DLD1 (cell line): Measurements from ENCODE around the gene HOXA11.

Experiments
- in situ Hi-C: cut with HindIII; loops from 2 replicates; pipeline ENCODE4 v1.10.0; 2017; ENCODE audit warnings: low sequenced_read_pairs

The HOXA11 gene

GRCh38 chr7:27185013-27185853 is at the start of gene HOXA11:
HOXA11 (minus strand) TSS chr7:27185232; CDS start chr7:27185144, 88 bp downstream.
- in situ Hi-C loops = no loop called here

DNA sequence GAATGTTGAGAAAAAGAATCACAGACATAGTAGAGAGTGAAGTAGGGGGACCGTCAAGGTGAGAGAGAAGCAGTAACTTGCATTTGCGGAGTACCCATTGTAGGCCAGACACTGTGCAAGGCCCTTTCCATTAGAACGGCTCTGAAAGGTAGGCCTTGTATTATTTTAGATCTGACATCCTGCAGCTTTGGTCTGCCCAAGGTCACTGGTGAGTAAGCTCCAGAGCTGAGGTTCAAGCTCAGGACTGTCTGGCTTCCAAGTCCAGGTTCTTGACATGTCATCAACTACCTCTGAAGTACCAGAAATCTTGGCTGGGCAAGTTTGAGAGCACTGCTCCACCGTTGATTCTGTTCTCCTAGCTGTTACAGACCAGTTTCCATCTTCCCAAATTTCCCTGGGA is 44.4 kb upstream of the HOXA11 start:
- in situ Hi-C loops = no loop called here

GRCh38 chr7:27224983-27225934 is 40.2 kb upstream of the HOXA11 start:
- in situ Hi-C loops = loop anchor here (25.0 kb wide), 3 partner anchors 312 to 787 kb away; no protein-coding TSS in a partner anchor

- in situ Hi-C loops = loop anchor here (25.0 kb wide), 3 partner anchors 313 to 788 kb away; no protein-coding TSS in a partner anchor
These were observed 39.0 kb upstream of the HOXA11 start for GRCh38 chr7:27223941-27224575.

GRCh38 chr7:27221201-27221797 is 36.3 kb upstream of the HOXA11 start:
- in situ Hi-C loops = loop anchor here (25.0 kb wide), 3 partner anchors 316 to 791 kb away; no protein-coding TSS in a partner anchor

GRCh38 chr7:27220440-27220955 is 35.5 kb upstream of the HOXA11 start:
- in situ Hi-C loops = loop anchor here (25.0 kb wide), 3 partner anchors 317 to 792 kb away; no protein-coding TSS in a partner anchor

- in situ Hi-C loops = loop anchor here (25.0 kb wide), 3 partner anchors 317 to 792 kb away; no protein-coding TSS in a partner anchor
These were observed 34.8 kb upstream of the HOXA11 start for GRCh38 chr7:27219821-27220220.

DNA sequence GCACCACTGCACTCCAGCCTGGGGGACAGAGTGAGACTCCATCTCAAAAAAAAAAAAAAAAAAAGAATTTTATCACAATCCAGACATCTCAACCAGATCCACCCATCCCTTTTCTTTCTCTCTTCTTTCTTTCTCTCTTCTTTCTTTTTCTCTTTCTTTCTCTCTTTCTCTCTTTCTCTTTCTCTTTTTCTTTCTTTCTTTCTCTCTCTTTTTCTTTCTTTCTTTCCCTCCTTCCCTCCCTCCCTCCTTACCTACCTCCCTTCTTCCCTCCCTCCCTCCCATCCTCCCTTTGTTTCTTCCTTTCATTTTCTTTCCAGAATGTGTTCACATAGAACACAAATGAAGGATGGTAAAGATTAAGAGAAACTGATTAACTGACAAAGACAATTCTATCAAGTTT is 32.9 kb upstream of the HOXA11 start:
- in situ Hi-C loops = loop anchor here (25.0 kb wide), 3 partner anchors 319 to 794 kb away; no protein-coding TSS in a partner anchor

DNA sequence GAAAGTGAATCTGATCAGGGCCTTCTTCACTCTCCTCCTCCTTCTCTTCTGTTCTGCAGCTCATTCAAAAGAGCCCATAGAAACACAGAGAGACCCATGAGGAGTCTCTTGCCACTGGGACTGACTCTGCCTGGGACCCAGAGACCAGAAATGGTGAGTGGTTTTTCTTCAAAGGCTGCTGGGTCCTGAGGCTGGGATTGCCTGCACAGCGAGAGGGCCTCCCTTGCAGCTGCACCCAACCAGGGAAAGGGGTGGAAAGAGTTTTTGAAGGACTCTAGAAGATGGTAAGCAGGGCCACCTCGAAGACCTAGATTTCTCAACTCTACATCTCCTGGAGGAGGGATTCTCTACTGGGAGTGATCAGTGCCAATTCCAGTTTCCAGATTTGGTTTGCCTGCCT is 30.3 kb upstream of the HOXA11 start:
- in situ Hi-C loops = loop anchor here (25.0 kb wide), 3 partner anchors 322 to 797 kb away; no protein-coding TSS in a partner anchor

DNA sequence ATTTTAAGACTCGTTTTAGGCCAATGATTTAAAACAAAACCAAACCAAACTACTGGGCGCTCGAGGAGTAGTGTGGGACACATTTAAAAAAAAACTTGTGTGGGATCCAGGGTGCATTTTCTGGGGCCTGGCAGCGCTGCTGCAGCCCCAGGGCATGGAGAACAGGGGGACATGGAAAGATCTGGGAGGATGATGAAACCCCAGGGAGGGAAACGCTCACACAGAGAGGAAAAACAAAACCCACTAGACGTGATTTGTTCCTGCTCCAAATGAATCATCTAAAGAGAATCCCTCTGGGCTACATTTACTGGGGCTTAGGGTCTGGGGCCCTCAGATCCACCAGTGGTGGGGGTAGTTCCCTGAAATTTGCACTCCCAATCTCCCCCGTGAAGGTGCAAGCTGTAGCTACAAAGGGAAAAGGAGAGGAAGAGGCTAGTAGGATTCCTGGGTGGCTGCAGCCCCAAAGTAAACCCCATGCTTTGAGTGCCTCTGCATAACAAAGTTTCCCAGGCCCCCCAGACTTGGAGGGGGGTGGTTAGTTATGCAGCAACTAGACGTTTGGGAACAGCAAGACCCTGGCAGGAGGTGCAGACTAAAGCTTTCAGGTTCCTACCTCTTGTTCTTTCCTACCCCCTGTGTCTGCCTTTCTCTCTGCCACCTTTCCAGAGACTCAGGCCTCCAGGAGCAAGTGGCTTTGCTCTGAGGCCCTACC is 29.4 kb upstream of the HOXA11 start:
- in situ Hi-C loops = loop anchor here (25.0 kb wide), 3 partner anchors 323 to 798 kb away; no protein-coding TSS in a partner anchor

- in situ Hi-C loops = loop anchor here (25.0 kb wide), 3 partner anchors 324 to 799 kb away; no protein-coding TSS in a partner anchor
These were observed 28.6 kb upstream of the HOXA11 start for GRCh38 chr7:27213433-27214238.

DNA sequence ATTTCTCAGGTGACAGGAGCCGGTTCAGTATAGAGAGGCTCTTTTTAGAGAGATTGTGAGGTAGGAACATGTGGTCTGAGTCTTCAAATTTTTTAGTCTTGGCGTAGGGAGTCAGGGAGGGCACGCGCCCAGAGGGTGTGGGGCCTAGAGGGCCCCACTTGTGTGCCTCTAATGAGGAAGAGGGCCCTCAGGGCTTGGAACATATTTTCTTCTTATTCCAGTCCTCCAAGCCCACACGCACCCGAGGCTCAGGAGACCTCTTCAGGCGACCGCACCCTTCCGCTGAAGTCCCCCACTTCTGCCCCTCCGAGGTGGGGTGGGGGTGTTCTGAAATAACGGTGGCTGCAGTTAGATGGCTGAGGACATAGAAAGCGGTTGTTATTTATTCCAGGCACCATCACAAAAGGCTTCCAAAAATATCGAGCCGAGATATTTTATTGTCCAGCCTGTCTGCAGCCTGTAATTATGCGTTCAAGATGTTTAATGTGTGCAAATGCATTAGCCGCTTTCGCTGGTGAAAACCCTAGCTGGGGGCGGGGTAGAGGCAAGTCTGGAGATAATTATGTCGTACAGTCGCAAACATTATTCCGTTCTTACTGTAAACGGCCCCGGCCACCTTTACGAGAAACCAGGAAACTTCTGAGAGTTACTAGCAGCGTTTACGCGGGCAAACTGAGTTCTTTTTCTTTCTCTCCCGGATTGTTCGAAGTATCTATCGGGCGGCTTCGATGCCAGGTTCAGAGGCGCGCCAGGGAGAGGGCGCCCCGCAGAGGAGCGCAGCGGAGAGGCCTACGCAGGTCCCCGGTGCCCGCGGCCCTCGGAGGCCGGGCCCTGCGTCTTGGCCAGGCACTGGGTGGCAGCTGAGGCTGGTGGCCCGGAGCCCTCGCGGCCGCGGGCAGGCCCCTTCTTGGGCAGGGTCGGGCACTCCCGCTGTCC is 27.7 kb upstream of the HOXA11 start:
- in situ Hi-C loops = loop anchor here (25.0 kb wide), 3 partner anchors 325 to 800 kb away; no protein-coding TSS in a partner anchor

GRCh38 chr7:27211764-27212204 is 26.8 kb upstream of the HOXA11 start:
- in situ Hi-C loops = loop anchor here (25.0 kb wide), 3 partner anchors 326 to 801 kb away; no protein-coding TSS in a partner anchor

DNA sequence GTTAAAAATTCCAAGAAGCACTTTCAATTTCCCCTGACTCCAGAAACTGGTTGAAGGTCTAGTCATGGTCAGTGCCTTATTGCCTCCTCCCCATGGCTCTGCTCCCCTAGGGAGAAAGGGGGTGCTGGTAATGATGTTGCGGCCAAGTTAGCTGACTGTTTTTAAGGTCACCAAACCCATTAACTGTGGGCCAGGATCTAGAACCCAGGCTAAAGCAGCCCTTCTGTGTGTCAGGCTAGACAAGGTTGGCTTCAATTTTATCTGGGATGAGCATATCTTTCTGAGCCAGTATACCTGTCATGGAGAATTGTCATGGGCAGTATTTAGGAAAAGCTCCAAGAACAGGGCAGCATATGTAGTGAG is 26.0 kb upstream of the HOXA11 start:
- in situ Hi-C loops = loop anchor here (25.0 kb wide), 3 partner anchors 326 to 801 kb away; no protein-coding TSS in a partner anchor

- in situ Hi-C loops = loop anchor here (25.0 kb wide), 3 partner anchors 327 to 802 kb away; no protein-coding TSS in a partner anchor
These were observed 25.5 kb upstream of the HOXA11 start for GRCh38 chr7:27210441-27211083.

DNA sequence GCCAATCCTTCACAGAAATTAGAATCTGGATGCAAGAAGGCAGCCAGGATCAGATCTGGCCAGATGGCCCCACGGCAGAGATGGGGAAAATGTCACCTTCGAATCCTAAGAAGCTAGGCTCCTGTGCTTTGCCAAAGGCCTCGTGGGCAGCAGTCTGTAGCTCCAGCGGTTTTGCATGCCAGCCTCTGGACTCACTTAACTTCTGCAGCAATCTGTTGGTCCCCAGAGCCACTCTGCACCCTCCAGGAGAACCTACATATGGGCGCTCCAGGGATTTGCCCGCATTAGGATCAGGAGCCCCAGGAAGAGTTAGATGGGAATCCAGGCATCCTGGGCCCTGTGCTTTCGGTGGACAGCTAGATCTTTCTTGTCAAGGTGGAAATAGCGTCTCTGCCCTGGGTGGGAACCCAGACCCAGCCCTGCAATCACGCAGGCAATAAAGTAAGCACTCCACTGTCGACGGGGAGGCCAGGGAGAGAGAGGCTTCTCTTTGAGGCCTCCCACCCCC is 25.0 kb upstream of the HOXA11 start:
- in situ Hi-C loops = loop anchor here (25.0 kb wide), 3 partner anchors 327 to 802 kb away; no protein-coding TSS in a partner anchor
